LNCAP (cell line): ENCODE data around the gene MEG3.

Experiments used
- CTCF ChIP-seq: fragments of 450-650 bp; IDR thresholded peaks from 2 replicates; pipeline ENCODE4 v1.5.1; 2017; ENCODE audit warnings: mild to moderate bottlenecking

MEG3 gene

DNA sequence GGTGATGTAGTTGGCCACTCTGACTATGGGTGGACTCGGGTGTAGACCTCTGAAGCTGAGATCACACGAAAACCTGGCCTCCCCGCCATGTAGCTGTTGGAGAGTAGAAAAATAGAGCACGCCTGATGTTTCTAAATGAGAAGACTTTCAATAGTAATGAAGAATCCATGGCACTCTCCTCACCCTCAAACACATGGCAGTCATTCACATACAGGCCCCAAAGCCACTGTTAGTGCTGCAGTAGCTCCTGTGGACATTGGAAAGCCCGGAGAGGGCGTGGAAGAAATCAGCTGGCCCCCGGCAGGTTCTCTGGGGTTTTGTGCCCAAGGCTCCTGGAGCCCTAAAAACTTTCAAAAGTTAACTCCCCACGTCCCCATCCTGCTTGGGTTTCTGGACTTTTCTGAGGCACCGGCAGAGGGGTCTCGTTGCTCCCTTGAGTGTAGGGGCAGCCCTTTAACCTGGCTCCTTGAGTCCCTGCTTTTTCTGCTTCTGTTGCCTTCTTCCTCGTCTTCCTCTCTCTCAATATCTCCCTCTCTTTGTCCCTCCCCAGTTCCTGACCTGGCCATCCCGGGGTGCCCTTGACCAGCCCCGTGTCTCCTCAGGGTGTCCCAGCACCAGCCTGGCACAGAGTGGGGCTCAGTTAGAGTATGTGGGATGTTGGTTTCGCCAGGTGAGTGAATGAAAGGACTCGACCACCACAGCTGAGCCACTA lies 8.3 kb downstream of the MEG3 start:
- TF ChIP-seq CTCF = no peak

GRCh38 chr14:100834794-100835547 lies 9.1 kb downstream of the MEG3 start:
- no peak for TF ChIP-seq CTCF

DNA sequence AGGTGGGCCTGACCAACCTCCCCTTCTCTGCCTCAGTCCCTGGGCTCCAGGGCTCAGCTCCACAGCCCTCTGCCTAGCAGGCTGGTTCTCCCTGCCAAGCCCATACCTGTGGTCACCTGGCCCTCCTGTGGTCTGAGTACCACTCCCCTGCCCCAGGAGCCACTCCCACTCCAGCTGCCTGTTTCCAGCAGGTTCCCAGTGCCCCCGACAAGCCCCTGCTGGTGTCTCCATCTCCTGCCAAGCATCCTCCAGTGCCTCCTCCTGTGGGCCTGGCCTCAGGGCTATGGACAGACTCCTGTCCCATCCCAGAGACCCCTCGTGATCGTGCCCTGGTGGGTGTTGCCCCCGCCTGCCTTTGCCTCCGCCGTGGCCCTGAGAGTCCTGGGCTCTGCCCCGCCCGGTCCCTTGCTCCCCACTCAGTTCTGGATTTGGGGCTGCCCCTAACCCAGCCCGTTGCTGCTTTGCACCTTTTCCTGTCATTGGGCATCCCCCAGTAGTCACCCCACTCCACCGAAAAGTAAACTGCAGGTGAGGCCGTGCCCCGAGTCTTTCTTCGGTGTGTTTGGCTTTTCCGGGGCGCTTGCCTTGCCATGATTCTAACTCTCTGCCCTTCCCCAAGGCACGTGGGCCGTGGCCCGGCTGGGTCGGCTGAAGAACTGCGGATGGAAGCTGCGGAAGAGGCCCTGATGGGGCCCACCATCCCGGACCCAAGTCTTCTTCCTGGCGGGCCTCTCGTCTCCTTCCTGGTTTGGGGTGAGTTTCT lies 9.8 kb downstream of the MEG3 start:
- TF ChIP-seq CTCF = no peak

GRCh38 chr14:100836311-100836805 lies 10.4 kb downstream of the MEG3 start:
- TF ChIP-seq CTCF = no peak

DNA sequence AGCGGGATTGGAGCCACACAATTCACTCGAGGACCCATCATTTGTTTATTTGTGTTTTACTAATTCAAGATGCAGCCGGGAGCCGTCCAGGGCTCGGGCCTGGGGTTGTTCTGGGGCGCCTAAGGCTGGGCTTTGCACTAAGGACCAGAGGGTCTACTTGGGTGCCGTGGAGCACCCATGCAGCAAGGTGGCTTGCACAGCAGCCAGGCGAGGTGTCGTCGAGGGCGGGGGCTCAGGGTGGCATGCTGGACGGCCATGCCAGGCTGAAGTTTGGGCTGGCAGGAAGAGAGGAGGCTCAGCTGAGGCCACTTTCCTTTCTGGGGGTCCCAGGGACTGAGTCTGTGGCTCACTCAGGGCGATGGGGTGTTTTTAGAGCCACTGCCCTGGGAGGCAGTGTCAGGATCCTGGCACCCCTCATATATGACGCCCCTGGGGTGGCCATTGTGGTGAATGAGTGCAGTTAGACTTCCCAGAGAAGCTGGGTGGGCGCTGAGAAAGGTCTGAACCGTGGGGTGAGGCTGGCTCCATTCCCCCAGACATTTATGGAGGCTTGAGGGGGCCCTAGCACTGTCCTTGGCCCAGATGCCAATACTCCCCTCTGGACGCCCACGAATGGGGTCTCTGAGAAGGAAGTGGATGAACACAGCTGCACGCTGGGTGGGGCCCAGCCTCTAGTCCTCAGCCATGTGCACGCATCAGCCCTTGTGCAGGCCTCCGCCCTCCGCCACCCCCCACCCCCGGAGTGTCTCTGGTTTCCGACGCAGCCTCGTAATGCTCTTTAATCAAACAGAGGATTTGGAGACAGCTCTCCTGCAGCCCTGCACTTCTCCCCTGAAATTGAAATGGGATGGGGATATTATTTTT lies 11.3 kb downstream of the MEG3 start:
- TF ChIP-seq CTCF = no peak

- TF ChIP-seq CTCF = no peak
Observed at GRCh38 chr14:100837805-100838350, 12.0 kb downstream of the MEG3 start.
